OCI-LY7 (cell line): ENCODE measurements around the gene HELT. TPM values are rescaled to one million over a fixed set of nuclear protein-coding genes. Genes with fewer than 3 reads are reported as not detected.

Source experiments
- BruUV-seq: library from RNA; stranded (reverse); fragments of 400-500 nt; replicated peaks from 2 replicates; lab custom pipeline; 2021; lab: Mats Ljungman, UMichigan
- CTCF ChIA-PET: fragments of 300-600 bp; sonication (Branson Sonifier 250); formaldehyde crosslinking; loops from one replicate; lab custom pipeline; 2022; ENCODE audit warnings: antibody characterized with exemption; ENCODE audit not compliant: unreplicated experiment; lab: Charles Lee
- POLR2A ChIA-PET: fragments of 300-600 bp; sonication (Branson Sonifier 250); formaldehyde crosslinking; loops from one replicate; lab custom pipeline; 2022; ENCODE audit warnings: antibody characterized with exemption; lab: Charles Lee
- DNase-seq: peaks from one replicate; pipeline ENCODE4 v3.0.0-alpha.2; 2015; ENCODE audit warnings: low spot score
- H2AFZ ChIP-seq: fragments of 200-600 bp; sonication (generic), shearing (Covaris generic); 2 replicates; pipeline ENCODE4 v1.6.1; 2014; ENCODE audit warnings: mild to moderate bottlenecking, antibody characterized with exemption, low read length, moderate library complexity
- H3K27ac ChIP-seq: fragments of 200-600 bp; sonication (generic); 2 replicates; pipeline ENCODE4 v1.5.1; 2014; ENCODE audit warnings: mixed run types, low read depth, mild to moderate bottlenecking, moderate library complexity, low read length, inconsistent platforms; ENCODE audit not compliant: poor library complexity, severe bottlenecking
- H3K36me3 ChIP-seq: fragments of 200-600 bp; sonication (generic); 2 replicates; pipeline ENCODE4 v1.6.1; 2014; ENCODE audit warnings: mild to moderate bottlenecking, antibody characterized with exemption, low read length, moderate library complexity, mixed read lengths; ENCODE audit not compliant: insufficient read depth
- H3K4me1 ChIP-seq: fragments of 200-600 bp; sonication (generic); 2 replicates; pipeline ENCODE4 v1.5.1; 2014; ENCODE audit warnings: mild to moderate bottlenecking, low read length; ENCODE audit not compliant: insufficient read depth, poor library complexity, severe bottlenecking
- H3K4me2 ChIP-seq: fragments of 200-600 bp; sonication (generic); 2 replicates; pipeline ENCODE4 v1.6.1; 2014; ENCODE audit warnings: mild to moderate bottlenecking, low read length
- H3K4me3 ChIP-seq: fragments of 200-600 bp; sonication (generic); 2 replicates; pipeline ENCODE4 v1.5.1; 2014; ENCODE audit warnings: mild to moderate bottlenecking, low read depth, low read length; ENCODE audit not compliant: poor library complexity, severe bottlenecking
- H3K79me2 ChIP-seq: fragments of 200-600 bp; sonication (generic); 2 replicates; pipeline ENCODE4 v1.6.1; 2016; ENCODE audit warnings: low read depth, mild to moderate bottlenecking, low read length, moderate library complexity, mixed read lengths; ENCODE audit not compliant: insufficient read depth
- H3K9me2 ChIP-seq: fragments of 200-600 bp; sonication (generic); 2 replicates; pipeline ENCODE4 v1.6.1; 2016; ENCODE audit warnings: mild to moderate bottlenecking, low read length, mixed read lengths; ENCODE audit not compliant: insufficient read depth
- H3K9me3 ChIP-seq: fragments of 200-600 bp; sonication (generic); 2 replicates; pipeline ENCODE4 v1.6.1; 2014; ENCODE audit warnings: mild to moderate bottlenecking, mixed run types, low read length, mixed read lengths
- H4K20me1 ChIP-seq: fragments of 200-600 bp; sonication (generic); 2 replicates; pipeline ENCODE4 v1.6.1; 2014; ENCODE audit warnings: mild to moderate bottlenecking, antibody characterized with exemption, low read length, moderate library complexity, mixed read lengths; ENCODE audit not compliant: insufficient read depth
- EZH2phosphoT487 ChIP-seq: fragments of 200-600 bp; sonication (generic); IDR thresholded peaks from 2 replicates; pipeline ENCODE4 v1.6.1; 2018; ENCODE audit warnings: low read depth, borderline replicate concordance, mild to moderate bottlenecking, mixed run types, antibody characterized with exemption, low read length, moderate library complexity, mixed read lengths
- intact Hi-C: fragments of 100-400 bp; cut with micrococcal nuclease; formaldehyde crosslinking; loops from one replicate; pipeline ENCODE4 v1.10.0; 2022; ENCODE audit not compliant: unreplicated experiment
- total RNA-seq, 2 experiments: library from RNA; depleted of rRNA in 1 of 2; stranded (reverse); fragments of >200 nt in 1 of 2; shearing (Covaris generic) in 1 of 2; gene quantifications; 2 replicates each; pipeline ENCODE4 v1.2.3, GENCODE V29; 2014 to 2022
- TF ChIP-seq, protein P1 (sequence below): fragments of 200-600 bp; sonication (generic); conservative IDR thresholded peaks from 2 replicates; pipeline ENCODE4 v1.5.1; 2014; ENCODE audit warnings: mild to moderate bottlenecking, antibody characterized with exemption, low read length, moderate library complexity, mixed read lengths

Gene HELT
- total RNA-seq, 2 experiments from 2014 or later = not detected

DNA sequence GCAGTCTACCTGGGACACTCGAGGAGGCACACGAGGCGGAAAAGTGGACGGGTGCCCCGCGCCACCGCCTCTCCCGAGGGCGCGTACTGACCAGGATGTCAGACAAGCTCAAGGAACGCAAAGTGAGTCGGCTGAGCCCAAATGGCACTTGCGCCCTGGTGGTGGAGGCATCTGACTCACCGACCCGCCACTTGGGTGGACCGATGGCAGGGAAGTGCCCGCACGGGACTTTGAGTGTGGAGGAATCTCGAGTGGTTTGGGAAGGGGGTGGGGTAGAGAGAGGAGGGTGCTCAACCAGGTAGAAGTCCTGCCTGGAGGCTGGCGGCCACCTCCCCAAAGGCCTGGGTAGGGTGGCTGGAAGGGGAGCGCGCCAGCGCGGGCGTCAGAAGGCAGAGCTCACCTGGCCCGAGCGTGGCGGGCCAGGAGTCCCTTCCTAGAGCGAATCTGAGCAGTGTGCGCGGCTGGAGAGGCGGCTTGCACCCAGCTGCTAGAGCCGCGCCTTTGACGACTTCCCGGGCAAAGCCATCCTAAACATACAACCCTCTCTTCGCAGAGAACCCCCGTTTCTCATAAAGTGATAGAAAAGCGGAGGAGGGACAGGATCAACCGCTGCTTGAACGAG is 655 bp downstream of the HELT start:
- TF ChIP-seq, protein P1, sequence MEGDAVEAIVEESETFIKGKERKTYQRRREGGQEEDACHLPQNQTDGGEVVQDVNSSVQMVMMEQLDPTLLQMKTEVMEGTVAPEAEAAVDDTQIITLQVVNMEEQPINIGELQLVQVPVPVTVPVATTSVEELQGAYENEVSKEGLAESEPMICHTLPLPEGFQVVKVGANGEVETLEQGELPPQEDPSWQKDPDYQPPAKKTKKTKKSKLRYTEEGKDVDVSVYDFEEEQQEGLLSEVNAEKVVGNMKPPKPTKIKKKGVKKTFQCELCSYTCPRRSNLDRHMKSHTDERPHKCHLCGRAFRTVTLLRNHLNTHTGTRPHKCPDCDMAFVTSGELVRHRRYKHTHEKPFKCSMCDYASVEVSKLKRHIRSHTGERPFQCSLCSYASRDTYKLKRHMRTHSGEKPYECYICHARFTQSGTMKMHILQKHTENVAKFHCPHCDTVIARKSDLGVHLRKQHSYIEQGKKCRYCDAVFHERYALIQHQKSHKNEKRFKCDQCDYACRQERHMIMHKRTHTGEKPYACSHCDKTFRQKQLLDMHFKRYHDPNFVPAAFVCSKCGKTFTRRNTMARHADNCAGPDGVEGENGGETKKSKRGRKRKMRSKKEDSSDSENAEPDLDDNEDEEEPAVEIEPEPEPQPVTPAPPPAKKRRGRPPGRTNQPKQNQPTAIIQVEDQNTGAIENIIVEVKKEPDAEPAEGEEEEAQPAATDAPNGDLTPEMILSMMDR = no peak
- TF ChIP-seq EZH2phosphoT487 = no peak
- Histone ChIP-seq H3K27ac (no peak overlapping the region), H3K4me3 (no peak overlapping the region), H3K4me1 (no peaks in the 10 kb centered on the region), H3K79me2 (no peaks in the 10 kb centered on the region), H3K9me2 (no peaks in the 10 kb centered on the region), H4K20me1 (no peaks in the 10 kb centered on the region), H3K9me3 (no peaks in the 10 kb centered on the region), H3K4me2 (no peak overlapping the region), H3K36me3 (no peaks in the 10 kb centered on the region), H2AFZ (no peak overlapping the region)
- intact Hi-C loops = no loop called here
- ChIA-PET CTCF (no interaction called here), POLR2A (no interaction called here)
- BruUV-seq = no TSS peak
- DNase-seq = no peak

DNA sequence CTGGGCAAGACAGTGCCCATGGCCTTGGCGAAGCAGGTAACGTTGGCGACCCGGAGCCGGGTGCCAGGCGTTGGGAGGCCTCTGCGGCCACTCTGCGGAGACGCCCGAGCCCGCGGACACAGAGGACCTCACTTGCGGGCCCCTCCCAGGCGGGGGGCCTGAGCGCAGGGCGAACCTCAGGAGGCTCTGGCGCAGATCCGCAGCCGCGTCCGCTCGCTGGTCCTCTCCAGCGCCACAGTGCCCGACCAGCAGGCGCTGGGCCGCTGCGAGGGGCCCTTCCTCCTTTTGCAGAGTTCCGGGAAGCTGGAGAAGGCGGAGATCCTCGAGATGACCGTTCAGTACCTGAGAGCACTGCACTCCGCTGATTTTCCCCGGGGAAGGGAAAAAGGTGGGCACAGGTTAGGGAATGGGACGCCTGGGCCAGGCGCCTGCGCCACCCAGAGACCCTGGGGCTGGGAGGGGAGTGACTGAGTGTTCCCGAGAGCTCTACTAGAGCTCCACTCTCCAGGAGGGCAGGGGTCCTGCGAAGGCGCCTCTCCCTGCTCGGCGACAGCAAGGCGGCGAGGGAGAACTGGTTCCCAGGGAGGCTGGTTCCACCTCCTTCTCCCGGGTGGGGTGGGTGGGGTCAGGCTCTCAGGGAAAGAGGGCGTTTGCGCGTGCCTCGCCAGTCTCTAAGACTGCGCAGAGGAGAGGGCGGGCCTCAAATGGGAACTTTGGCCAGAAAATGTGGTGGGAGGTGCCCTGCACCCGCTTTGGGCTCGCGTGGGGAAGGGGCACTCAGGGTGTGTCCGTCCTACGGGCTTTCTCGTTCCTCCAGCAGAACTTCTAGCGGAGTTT is 1.4 kb downstream of the HELT start:
- intact Hi-C loops = no loop called here
- ChIA-PET CTCF (no interaction called here), POLR2A (no interaction called here)
- H3K36me3 ChIP-seq = no peaks in the 10 kb centered on the region
- TF ChIP-seq, protein P1 = no peak
- no peak for TF ChIP-seq EZH2phosphoT487
- H3K79me2 ChIP-seq = no peaks in the 10 kb centered on the region
- H3K9me2 ChIP-seq = no peaks in the 10 kb centered on the region
- H3K27ac ChIP-seq = no peak overlapping the region
- H3K4me1 ChIP-seq = no peaks in the 10 kb centered on the region
- H2AFZ ChIP-seq = no peak overlapping the region
- no TSS peak for BruUV-seq
- no peaks in the 10 kb centered on the region for H3K9me3 ChIP-seq
- no peak overlapping the region for H3K4me3 ChIP-seq
- no peak overlapping the region for H3K4me2 ChIP-seq
- no peaks in the 10 kb centered on the region for H4K20me1 ChIP-seq
- no peak for DNase-seq
